ENCODE measurements around the gene CTNNA3.

The CTNNA3 gene

GRCh38 chr10:66006411-66006810 lies 1689.6 kb downstream of the CTNNA3 start:
- no peak for DNase-seq (ENCODE audit: low read depth in 2 of 2, low spot score in 1 of 2)

- no peak for DNase-seq (ENCODE audit: low read depth in 2 of 2, low spot score in 1 of 2)
These were observed 1702.5 kb downstream of the CTNNA3 start for GRCh38 chr10:65993451-65993850.

GRCh38 chr10:65968871-65969270 lies 1727.1 kb downstream of the CTNNA3 start:
- DNase-seq (ENCODE audit: low read depth in 2 of 2, low spot score in 1 of 2), result no peak

- no peak for DNase-seq (ENCODE audit: low read depth in 2 of 2, low spot score in 1 of 2)
These were observed 1727.6 kb downstream of the CTNNA3 start for GRCh38 chr10:65968437-65968836.

GRCh38 chr10:65964205-65964604 lies 1731.8 kb downstream of the CTNNA3 start:
- no peak for DNase-seq (ENCODE audit: low read depth in 2 of 2, low spot score in 1 of 2)

GRCh38 chr10:65952086-65952485 lies 1743.9 kb downstream of the CTNNA3 start:
- DNase-seq (ENCODE audit: low read depth in 2 of 2, low spot score in 1 of 2), result no peak

- DNase-seq (ENCODE audit: low read depth in 2 of 2, low spot score in 1 of 2), result no peak
These were observed 1745.9 kb downstream of the CTNNA3 start for GRCh38 chr10:65950075-65950474.

- DNase-seq (ENCODE audit: low read depth in 2 of 2, low spot score in 1 of 2), result no peak
These were observed 1746.5 kb downstream of the CTNNA3 start for GRCh38 chr10:65949526-65949925.

GRCh38 chr10:65945061-65945460 lies 1750.9 kb downstream of the CTNNA3 start:
- no peak for DNase-seq (ENCODE audit: low read depth in 2 of 2, low spot score in 1 of 2)

GRCh38 chr10:65943451-65943850 lies 1752.5 kb downstream of the CTNNA3 start:
- no peak for DNase-seq (ENCODE audit: low read depth in 2 of 2, low spot score in 1 of 2)

GRCh38 chr10:65940816-65941662 lies 1755.0 kb downstream of the CTNNA3 start:
- no peak for DNase-seq (ENCODE audit: low read depth in 2 of 2, low spot score in 1 of 2)

GRCh38 chr10:65940105-65940504 lies 1755.9 kb downstream of the CTNNA3 start:
- no peak for DNase-seq (ENCODE audit: low read depth in 2 of 2, low spot score in 1 of 2)

GRCh38 chr10:65931291-65932070 lies 1764.5 kb downstream of the CTNNA3 start:
- DNase-seq (ENCODE audit: low read depth in 2 of 2, low spot score in 1 of 2), result no peak

GRCh38 chr10:65911151-65911835 lies 1784.7 kb downstream of the CTNNA3 start:
- DNase-seq (ENCODE audit: low read depth in 2 of 2, low spot score in 1 of 2), result no peak

GRCh38 chr10:65910209-65910608 lies 1785.8 kb downstream of the CTNNA3 start:
- no peak for DNase-seq (ENCODE audit: low read depth in 2 of 2, low spot score in 1 of 2)

GRCh38 chr10:65907199-65907712 lies 1788.7 kb downstream of the CTNNA3 start:
- DNase-seq (ENCODE audit: low read depth in 2 of 2, low spot score in 1 of 2), result no peak

GRCh38 chr10:65903620-65904019 lies 1792.4 kb downstream of the CTNNA3 start:
- DNase-seq (ENCODE audit: low read depth in 2 of 2, low spot score in 1 of 2), result no peak

- DNase-seq (ENCODE audit: low read depth in 2 of 2, low spot score in 1 of 2), result no peak
These were observed 1795.7 kb downstream of the CTNNA3 start for GRCh38 chr10:65900271-65900670.

- DNase-seq (ENCODE audit: low read depth in 2 of 2, low spot score in 1 of 2), result no peak
These were observed 1797.9 kb downstream of the CTNNA3 start for GRCh38 chr10:65898055-65898454.

- no peak for DNase-seq (ENCODE audit: low read depth in 2 of 2, low spot score in 1 of 2)
These were observed 1801.0 kb downstream of the CTNNA3 start for GRCh38 chr10:65894961-65895360.

- DNase-seq (ENCODE audit: low read depth in 2 of 2, low spot score in 1 of 2), result no peak
These were observed 1801.6 kb downstream of the CTNNA3 start for GRCh38 chr10:65894379-65894778.
